Stimulated activated CD4-positive, alpha-beta T cell treated with anti-CD3 and anti-CD28 coated beads, TNF-alpha, amount 100 ng/mL, for 1 hour (primary cell): ENCODE data around the gene UNC119B.

ENCODE experiments used
- DNase-seq, 3 donors: peaks; one replicate each; pipeline ENCODE4 v3.0.0-alpha.2; 2020; ENCODE audit warnings: low read depth in 3 of 3, low spot score in 1 of 3

Gene UNC119B

GRCh38 chr12:120763250-120763649, 53.0 kb downstream of the UNC119B start:
- no peak for DNase-seq

GRCh38 chr12:120764816-120765215, 54.6 kb downstream of the UNC119B start:
- no peak for DNase-seq

DNA sequence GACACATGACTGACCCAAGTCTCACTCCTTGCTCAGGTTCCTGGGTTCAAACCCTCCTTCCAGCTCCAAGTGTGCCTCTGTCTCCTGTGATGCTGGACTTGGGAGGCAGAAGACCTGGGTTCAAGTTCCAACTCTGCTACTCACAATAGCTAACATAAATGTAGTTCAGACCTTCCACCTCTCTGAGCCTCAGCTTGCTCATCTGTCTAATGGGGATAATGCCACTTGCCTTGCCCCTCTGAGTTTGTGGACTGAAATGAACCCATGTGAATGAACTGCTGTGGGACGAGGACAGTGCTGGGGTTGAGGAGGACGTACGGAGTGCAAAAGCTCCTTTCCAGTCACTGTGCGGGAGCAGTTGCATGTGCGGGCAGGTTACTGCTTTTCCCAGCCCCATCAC, 56.3 kb downstream of the UNC119B start:
- no peak for DNase-seq

DNA sequence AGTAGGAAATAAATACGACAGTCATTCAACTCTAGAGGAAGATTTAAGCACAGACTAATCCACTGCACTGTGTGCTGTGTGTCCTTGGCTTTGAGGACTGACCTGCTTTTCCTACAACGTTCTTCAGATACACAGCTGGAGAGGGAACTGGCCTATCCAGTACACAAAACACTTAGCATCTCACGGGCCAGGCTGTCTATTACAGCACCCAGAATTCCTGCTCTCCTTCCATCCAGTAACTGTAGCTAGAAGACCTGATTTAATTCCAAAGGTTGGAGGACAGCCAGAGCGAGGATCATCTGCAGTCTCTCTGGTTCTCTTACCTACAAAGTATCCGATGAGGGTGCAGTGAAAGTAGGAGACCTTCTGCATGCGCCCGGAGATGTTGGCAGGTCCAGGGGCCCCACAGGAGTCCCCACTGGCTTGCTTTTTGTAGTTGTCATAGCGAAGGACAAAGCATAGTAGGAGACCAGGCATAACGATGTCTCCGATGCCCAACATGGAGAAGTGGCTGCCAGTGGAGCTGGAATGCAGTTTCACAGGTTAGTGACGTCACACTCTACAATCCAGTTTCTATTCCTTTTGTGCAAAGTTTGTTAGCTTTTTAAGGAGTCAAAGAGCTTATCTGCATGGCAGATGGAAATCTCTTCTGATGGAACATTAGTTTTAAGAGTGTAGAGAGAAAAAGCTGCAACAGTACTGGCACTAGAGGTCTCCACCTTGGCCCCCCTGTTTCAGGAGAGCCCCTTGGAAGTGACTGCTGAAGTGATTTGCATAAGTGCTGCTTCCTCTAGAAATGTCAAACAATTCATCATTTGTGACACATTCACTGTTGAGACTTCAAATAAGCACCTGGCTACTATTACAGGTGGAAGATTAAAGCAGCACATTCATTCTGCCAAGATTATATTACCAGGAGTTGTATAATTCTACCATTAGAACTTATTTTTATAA, 57.1 kb downstream of the UNC119B start:
- no peak for DNase-seq

DNA sequence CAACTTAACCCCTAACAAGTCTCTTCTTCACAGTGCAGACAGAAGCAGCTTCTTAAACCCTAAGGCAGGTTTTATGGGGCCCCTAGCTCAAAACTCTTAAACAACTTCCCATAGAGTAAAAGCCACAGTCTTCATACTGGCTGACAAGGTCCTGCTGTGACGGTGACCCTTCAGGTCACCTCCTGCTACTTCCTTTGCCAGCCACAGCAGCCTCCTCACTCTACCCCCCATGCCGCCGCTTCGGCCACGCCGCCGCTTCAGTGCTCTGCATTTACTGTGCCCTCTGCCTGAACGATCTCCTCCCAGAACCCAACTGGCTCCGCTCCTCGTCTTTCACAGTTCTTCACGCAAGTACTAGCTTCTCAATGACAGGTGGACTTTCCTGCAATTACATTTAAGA, 60.8 kb downstream of the UNC119B start:
- no peak for DNase-seq
